CD14-positive monocyte (primary cell): ENCODE data around the gene SOCS1. TPM values are rescaled to one million over a fixed set of nuclear protein-coding genes. Genes with fewer than 3 reads are reported as not detected.

Experiments used
- DNase-seq, 3 donors: peaks; one replicate each; pipeline ENCODE4 v3.0.0-alpha.2; 2011 to 2022
- H2AFZ ChIP-seq: 2 replicates; pipeline ENCODE4 v1.6.0; 2012; ENCODE audit warnings: mild to moderate bottlenecking, low read depth, low read length, inconsistent platforms; ENCODE audit not compliant: insufficient read depth, poor library complexity, severe bottlenecking
- H3K27ac ChIP-seq, 2 donors: 1 replicate in 1 of 2; 2 replicates in 1 of 2; pipeline ENCODE4 v1.5.1; 2012 to 2013; ENCODE audit warnings: low read length in 2 of 2, control low read depth in 1 of 2, inconsistent platforms in 1 of 2, low read depth in 1 of 2, mild to moderate bottlenecking in 1 of 2
- H3K27me3 ChIP-seq, 2 donors: one replicate each; pipeline versions ENCODE4 v1.6.0 to v1.6.1; 2011 to 2013; ENCODE audit warnings: low read length in 2 of 2; ENCODE audit not compliant: control insufficient read depth in 2 of 2, insufficient read depth in 2 of 2
- H3K36me3 ChIP-seq, 2 donors: replicated peaks in 1 of 2; 1 replicate in 1 of 2; 2 replicates in 1 of 2; pipeline versions ENCODE4 v1.5.1 to v1.6.1; 2012 to 2013; ENCODE audit warnings: low read length in 2 of 2, control low read depth in 1 of 2, inconsistent platforms in 1 of 2, mild to moderate bottlenecking in 1 of 2; ENCODE audit not compliant: insufficient read depth in 2 of 2, control insufficient read depth in 1 of 2
- H3K4me1 ChIP-seq, 2 donors: 1 replicate in 1 of 2; 2 replicates in 1 of 2; pipeline versions ENCODE4 v1.5.1 to v1.6.1; 2012 to 2013; ENCODE audit warnings: low read length in 2 of 2, control low read depth in 1 of 2, inconsistent platforms in 1 of 2, mild to moderate bottlenecking in 1 of 2, moderate library complexity in 1 of 2; ENCODE audit not compliant: insufficient read depth in 2 of 2, control insufficient read depth in 1 of 2
- H3K4me2 ChIP-seq: replicated peaks from 2 replicates; pipeline ENCODE3; 2012; ENCODE audit warnings: low read length, moderate library complexity, mild to moderate bottlenecking; ENCODE audit not compliant: poor library complexity, severe bottlenecking; ENCODE audit errors: extremely low read depth
- H3K4me3 ChIP-seq, 3 experiments: fragments of 200-600 bp in 1 of 3; sonication (generic) in 1 of 3; replicated peaks in 1 of 3; 1 replicate in 2 of 3; 2 replicates in 1 of 3; pipeline ENCODE4 v1.5.1; 2011 to 2013; ENCODE audit warnings: low read length in 3 of 3, mild to moderate bottlenecking in 3 of 3, control low read depth in 2 of 3, low read depth in 2 of 3, inconsistent platforms in 1 of 3, moderate library complexity in 1 of 3
- H3K79me2 ChIP-seq: 2 replicates; pipeline ENCODE4 v1.6.0; 2012; ENCODE audit warnings: mild to moderate bottlenecking, control low read depth, inconsistent platforms, low read length, moderate library complexity; ENCODE audit not compliant: insufficient read depth
- H3K9ac ChIP-seq: 2 replicates; pipeline ENCODE4 v1.6.0; 2017; ENCODE audit warnings: low read length, mild to moderate bottlenecking; ENCODE audit not compliant: insufficient read depth, poor library complexity, severe bottlenecking
- H3K9me3 ChIP-seq, 2 donors: replicated peaks in 1 of 2; 1 replicate in 1 of 2; 2 replicates in 1 of 2; pipeline versions ENCODE4 v1.5.1 to v1.6.1; 2012 to 2013; ENCODE audit warnings: low read length in 2 of 2, control low read depth in 1 of 2; ENCODE audit not compliant: control insufficient read depth in 1 of 2, insufficient read depth in 1 of 2
- H4K20me1 ChIP-seq: 2 replicates; pipeline ENCODE4 v1.6.0; 2012; ENCODE audit warnings: mild to moderate bottlenecking, low read length, control low read depth, moderate library complexity; ENCODE audit not compliant: insufficient read depth
- H3K27ac Mint-ChIP-seq, 7 donors: one replicate each; pipeline ENCODE4 v1.8.0; 2020; ENCODE audit warnings: mild to moderate bottlenecking in 7 of 7, mixed read lengths in 7 of 7, moderate library complexity in 6 of 7, inconsistent platforms in 2 of 7
- H3K27me3 Mint-ChIP-seq, 3 donors: one replicate each; pipeline ENCODE4 v1.8.0; 2021 to 2022; ENCODE audit warnings: low read depth in 3 of 3, mild to moderate bottlenecking in 3 of 3, mixed read lengths in 3 of 3, moderate library complexity in 3 of 3, inconsistent platforms in 1 of 3
- H3K36me3 Mint-ChIP-seq, 2 donors: one replicate each; pipeline ENCODE4 v1.8.0; 2020; ENCODE audit warnings: mixed read lengths in 2 of 2, inconsistent platforms in 1 of 2, mild to moderate bottlenecking in 1 of 2
- H3K4me1 Mint-ChIP-seq: one replicate; pipeline ENCODE4 v1.8.0; 2020; ENCODE audit warnings: mild to moderate bottlenecking, mixed read lengths
- H3K4me3 Mint-ChIP-seq, 2 donors: one replicate each; pipeline ENCODE4 v1.8.0; 2020; ENCODE audit warnings: mild to moderate bottlenecking in 2 of 2, mixed read lengths in 2 of 2, moderate library complexity in 1 of 2
- H3K9me3 Mint-ChIP-seq, 7 donors: one replicate each; pipeline ENCODE4 v1.8.0; 2020 to 2022; ENCODE audit warnings: mixed read lengths in 7 of 7, mild to moderate bottlenecking in 6 of 7, moderate library complexity in 6 of 7, inconsistent platforms in 2 of 7
- WGBS: methylation state at CpG from one replicate; pipeline ENCODE4 v1.1.5; 2013; ENCODE audit warnings: missing lambda C conversion rate; ENCODE audit not compliant: insufficient coverage; 5-methylcytosine and 5-hydroxymethylcytosine counted together
- intact Hi-C, 2 donors: fragments of 100-400 bp; cut with micrococcal nuclease; formaldehyde crosslinking; loops; one replicate each; pipeline versions ENCODE4 v1.15.0 to v1.15.1; 2023
- polyA plus RNA-seq, 3 donors: library from polyadenylated mRNA; depleted of rRNA in 1 of 3; unstranded in 2 of 3; stranded (reverse) in 1 of 3; fragments of 300-500 nt in 2 of 3; fragments of >200 nt in 1 of 3; fragmentation: Illumina TruSeq in 2 of 3; gene quantifications; 1 replicate in 2 of 3; 2 replicates in 1 of 3; pipeline ENCODE4 v1.2.3, GENCODE V29; 2012 to 2021
- TF ChIP-seq, protein P1 (sequence below): fragments of 200-600 bp; IDR thresholded peaks from one replicate; pipeline ENCODE4 v1.8.0; 2022; ENCODE audit warnings: antibody characterized with exemption, mild to moderate bottlenecking

SOCS1 gene
- polyA plus RNA-seq, 3 donors: 0.13 to 2.3 (median 0.35) TPM

DNA sequence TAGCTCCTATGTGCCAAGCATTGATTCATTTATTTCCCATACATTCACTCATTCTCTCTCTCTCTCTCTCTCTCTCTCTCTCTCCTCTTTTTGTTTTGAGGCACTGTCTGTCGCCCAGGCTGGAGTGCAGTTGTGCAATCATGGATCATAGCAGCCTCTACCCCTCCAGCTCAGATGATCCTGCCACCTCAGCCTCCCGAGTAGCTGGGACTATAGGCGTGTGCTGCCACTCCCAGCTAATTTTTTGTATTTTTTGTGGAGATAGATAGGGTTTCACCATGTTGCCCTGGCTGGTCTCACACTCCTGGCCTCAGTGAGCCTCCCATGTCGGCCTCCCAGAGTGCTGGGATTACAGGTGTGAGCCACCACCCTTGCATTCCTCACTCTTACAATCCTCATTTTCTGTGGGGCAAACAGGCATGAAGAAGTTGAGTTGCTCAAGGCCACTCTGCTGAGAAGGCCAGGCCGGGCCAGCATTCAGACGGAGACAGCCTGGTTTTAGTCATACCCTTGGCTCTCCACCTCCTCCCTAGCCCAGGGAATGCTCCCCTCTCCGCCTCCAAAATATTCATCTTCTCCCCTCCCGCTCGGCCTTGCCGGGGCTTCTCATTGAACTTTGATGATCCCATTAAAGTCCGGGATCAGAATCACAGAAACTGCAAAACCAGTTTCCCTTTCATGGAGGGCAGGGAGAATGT is 21.0 kb upstream of the SOCS1 start:
- Mint-ChIP-seq H3K4me1 (peaks cover 13% of the 10 kb centered on the region), H3K9me3 (peaks cover 0 to under 1% (median 0%) of the 10 kb centered on the region in 7 donors), H3K4me3 (peak overlapping the region in 1 of 2 donors; percentile 58), H3K27me3 (peaks cover 8 to 10% (median 9%) of the 10 kb centered on the region in 3 donors), H3K36me3 (no peaks in the 10 kb centered on the region), H3K27ac (peak overlapping the region in 1 of 7 donors; percentile 48)
- Histone ChIP-seq H3K4me3 (no peak overlapping the region), H3K4me2 (no peak overlapping the region), H4K20me1 (no peaks in the 10 kb centered on the region), H3K27ac (no peak overlapping the region), H3K36me3 (no peaks in the 10 kb centered on the region), H3K9me3 (no peaks in the 10 kb centered on the region), H3K27me3 (peaks cover 0 to 4% of the 10 kb centered on the region in 2 donors), H2AFZ (no peak overlapping the region), H3K79me2 (no peaks in the 10 kb centered on the region), H3K4me1 (no peaks in the 10 kb centered on the region), H3K9ac (no peak overlapping the region)
- WGBS: 98% methylated on average over 4 of the region's 11 CpGs
- intact Hi-C loops: no loop called here
- TF ChIP-seq, protein P1, sequence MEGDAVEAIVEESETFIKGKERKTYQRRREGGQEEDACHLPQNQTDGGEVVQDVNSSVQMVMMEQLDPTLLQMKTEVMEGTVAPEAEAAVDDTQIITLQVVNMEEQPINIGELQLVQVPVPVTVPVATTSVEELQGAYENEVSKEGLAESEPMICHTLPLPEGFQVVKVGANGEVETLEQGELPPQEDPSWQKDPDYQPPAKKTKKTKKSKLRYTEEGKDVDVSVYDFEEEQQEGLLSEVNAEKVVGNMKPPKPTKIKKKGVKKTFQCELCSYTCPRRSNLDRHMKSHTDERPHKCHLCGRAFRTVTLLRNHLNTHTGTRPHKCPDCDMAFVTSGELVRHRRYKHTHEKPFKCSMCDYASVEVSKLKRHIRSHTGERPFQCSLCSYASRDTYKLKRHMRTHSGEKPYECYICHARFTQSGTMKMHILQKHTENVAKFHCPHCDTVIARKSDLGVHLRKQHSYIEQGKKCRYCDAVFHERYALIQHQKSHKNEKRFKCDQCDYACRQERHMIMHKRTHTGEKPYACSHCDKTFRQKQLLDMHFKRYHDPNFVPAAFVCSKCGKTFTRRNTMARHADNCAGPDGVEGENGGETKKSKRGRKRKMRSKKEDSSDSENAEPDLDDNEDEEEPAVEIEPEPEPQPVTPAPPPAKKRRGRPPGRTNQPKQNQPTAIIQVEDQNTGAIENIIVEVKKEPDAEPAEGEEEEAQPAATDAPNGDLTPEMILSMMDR: no peak
- no peak for DNase-seq

DNA sequence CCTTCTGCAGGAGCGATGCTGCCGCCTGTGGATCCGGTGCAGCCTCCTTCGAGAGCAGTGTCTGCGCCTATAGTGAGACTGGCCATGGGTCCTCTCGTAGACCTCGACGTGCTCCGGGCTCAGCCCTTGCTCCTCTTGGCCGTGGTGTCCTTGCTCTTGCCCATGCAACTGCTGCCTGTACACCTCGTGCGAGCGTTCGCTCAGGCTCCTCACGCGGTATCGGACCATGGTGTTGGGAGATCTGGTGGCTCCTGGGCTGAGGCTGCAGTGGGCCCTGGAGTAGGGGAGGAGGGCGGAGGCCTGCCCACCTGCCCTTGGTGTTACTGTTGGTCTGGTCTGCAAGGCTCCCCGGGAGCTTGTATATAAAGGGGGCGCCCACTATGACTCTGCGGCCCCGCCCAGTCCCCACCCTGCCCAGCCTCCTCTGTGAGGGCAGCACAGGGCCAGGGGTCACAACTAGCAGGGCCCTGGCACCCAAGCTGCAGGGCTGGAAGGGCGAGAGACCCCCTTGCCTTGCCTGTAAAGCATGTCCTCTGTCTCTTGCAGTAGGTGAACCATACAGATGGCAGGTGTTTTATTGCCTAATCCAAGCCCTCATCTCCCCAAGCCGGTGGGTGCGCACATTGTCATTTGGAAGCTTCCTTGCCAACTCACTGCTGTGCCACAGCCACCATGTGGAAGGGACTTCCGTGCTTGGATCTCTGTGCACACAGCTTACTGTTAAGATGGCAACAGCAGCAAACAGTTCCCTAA is 20.3 kb upstream of the SOCS1 start, which contains the start of gene PRM2:
Gene PRM2 (minus strand): TSS at position 338 of the 753 bp plus-strand sequence. CDS start 110 bp downstream, at position 228.
- no peak within 1 kb of the TSS for H3K27ac ChIP-seq
- TF ChIP-seq, protein P1: no peak
- H3K27me3 ChIP-seq: peaks cover 0 to 4% of the 10 kb centered on the region in 2 donors
- H4K20me1 ChIP-seq: no peaks in the 10 kb centered on the region
- no peak within 1 kb of the TSS for H3K4me2 ChIP-seq
- no peak within 1 kb of the TSS for H3K4me3 ChIP-seq
- H3K4me1 ChIP-seq: no peaks in the 10 kb centered on the region
- Mint-ChIP-seq H3K27ac (peak within 1 kb of the TSS in 1 of 7 donors; percentile 48), H3K4me1 (peaks cover 13% of the 10 kb centered on the region), H3K36me3 (no peaks in the 10 kb centered on the region), H3K9me3 (no peaks in the 10 kb centered on the region), H3K4me3 (peak within 1 kb of the TSS in 1 of 2 donors; percentile 58), H3K27me3 (peaks cover 10 to 11% (median 10%) of the 10 kb centered on the region in 3 donors)
- H3K36me3 ChIP-seq: no peaks in the 10 kb centered on the region
- WGBS: 96% methylated on average over 25 of the region's 26 CpGs
- no peaks in the 10 kb centered on the region for H3K79me2 ChIP-seq
- DNase-seq: no peak
- no peaks in the 10 kb centered on the region for H3K9me3 ChIP-seq
- intact Hi-C loops: no loop called here
- no peak within 1 kb of the TSS for H2AFZ ChIP-seq
- no peak within 1 kb of the TSS for H3K9ac ChIP-seq
